Hindlimb muscle (tissue), 1 donor: Measurements from ENCODE around the gene ZC3H7A. TPM values are rescaled to one million over a fixed set of nuclear protein-coding genes. Genes with fewer than 3 reads are reported as not detected.

ENCODE experiments used
- polyA plus RNA-seq: library from polyadenylated mRNA; unstranded; fragments of 120-200 nt; gene quantifications from one replicate; pipeline ENCODE4 v1.2.1, GENCODE V29; 2013; ENCODE audit not compliant: insufficient read length

Gene ZC3H7A
- polyA plus RNA-seq, 1 donor, result 43.0 TPM

Other genes starting within 250 kb of the ZC3H7A start
- 34.9 TPM for gene LITAF, start 210.3 kb downstream of the ZC3H7A start, polyA plus RNA-seq
- 28.4 TPM for gene SNN, start 128.8 kb downstream of the ZC3H7A start, polyA plus RNA-seq
- 22.3 TPM for gene TXNDC11, start 54.4 kb downstream of the ZC3H7A start, polyA plus RNA-seq
- 321 TPM for gene RSL1D1, start 54.3 kb upstream of the ZC3H7A start, polyA plus RNA-seq
- gene GSPT1, start 118.7 kb upstream of the ZC3H7A start, polyA plus RNA-seq, result 76.8 TPM
- 3.4 TPM for gene NPIPB2, start 144.8 kb upstream of the ZC3H7A start, polyA plus RNA-seq
- not detected for gene TNFRSF17, start 168.0 kb upstream of the ZC3H7A start, polyA plus RNA-seq
- gene SNX29, start 179.5 kb upstream of the ZC3H7A start, polyA plus RNA-seq, result 9.4 TPM